ENCODE data around the gene CTXN2. TPM values are rescaled to one million over a fixed set of nuclear protein-coding genes. Genes with fewer than 3 reads are reported as not detected.

Gene CTXN2
- total RNA-seq, 1 experiment from 2014 or later = 0.07 TPM

DNA sequence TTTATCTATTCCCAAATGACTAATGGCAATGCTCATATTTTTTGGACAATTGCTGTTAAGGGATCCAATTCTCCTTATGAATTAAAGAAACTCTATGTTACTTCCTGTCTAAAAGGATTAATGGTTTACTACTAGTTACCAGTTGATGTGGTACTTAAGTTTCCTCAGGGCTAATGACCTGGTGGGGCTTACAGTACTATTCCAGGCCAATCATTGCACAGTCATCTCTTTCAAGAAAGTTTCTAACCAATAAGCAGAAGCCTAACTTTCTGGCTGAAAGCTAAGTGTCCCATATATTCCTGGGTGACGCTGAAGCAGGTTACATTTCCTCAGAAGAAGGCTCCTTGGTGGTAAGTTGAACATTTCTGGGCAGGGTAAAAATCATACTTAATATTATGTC is 14.5 kb downstream of the CTXN2 start, which contains the start of gene SLC12A1:
Gene SLC12A1, plus strand, starts transcription at position 322 of the 400 bp plus-strand sequence. CDS start 1,418 bp downstream, outside the sequence.
- H3K4me1 Mint-ChIP-seq = peaks cover 15% of the 10 kb centered on the region
- TF ChIP-seq FOXP1 (CRISPR knock-in tag; IDR thresholded peaks at IDR 0.05; ENCODE audit: borderline replicate concordance) (no peak), USF1 (CRISPR knock-in tag; IDR thresholded peaks at IDR 0.05) (no peak), CREB1 (CRISPR knock-in tag; IDR thresholded peaks at IDR 0.05) (no peak)
- H3K4me3 Mint-ChIP-seq = no peak within 1 kb of the TSS
- no peaks in the 10 kb centered on the region for H3K9me3 Mint-ChIP-seq
- DNase-seq (ENCODE audit: low spot score) (no peak), ATAC-seq (no peak)
- POLR2A ChIA-PET = no interaction called here
- no peak within 1 kb of the TSS for H3K27ac Mint-ChIP-seq
- H3K27me3 Mint-ChIP-seq (ENCODE audit: low read depth) = no peaks in the 10 kb centered on the region
- no peaks in the 10 kb centered on the region for H3K36me3 Mint-ChIP-seq
- CTCF ChIA-PET = no interaction called here

- no peak for ATAC-seq
- H3K4me3 Mint-ChIP-seq = no peak overlapping the region
- no peaks in the 10 kb centered on the region for H3K36me3 Mint-ChIP-seq
- no peaks in the 10 kb centered on the region for H3K4me1 Mint-ChIP-seq
- no peaks in the 10 kb centered on the region for H3K9me3 Mint-ChIP-seq
- H3K27me3 Mint-ChIP-seq (ENCODE audit: low read depth) = no peaks in the 10 kb centered on the region
- DNase-seq (ENCODE audit: low spot score) = no peak
- ChIA-PET CTCF (no interaction called here), POLR2A (no interaction called here)
- TF ChIP-seq, protein P1, sequence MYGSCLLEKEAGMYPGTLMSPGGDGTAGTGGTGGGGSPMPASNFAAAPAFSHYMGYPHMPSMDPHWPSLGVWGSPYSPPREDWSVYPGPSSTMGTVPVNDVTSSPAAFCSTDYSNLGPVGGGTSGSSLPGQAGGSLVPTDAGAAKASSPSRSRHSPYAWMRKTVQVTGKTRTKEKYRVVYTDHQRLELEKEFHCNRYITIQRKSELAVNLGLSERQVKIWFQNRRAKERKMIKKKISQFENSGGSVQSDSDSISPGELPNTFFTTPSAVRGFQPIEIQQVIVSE (CRISPR knock-in tag; IDR thresholded peaks at IDR 0.05; ENCODE audit: borderline replicate concordance) = no peak
- TF ChIP-seq GRHL2 (CRISPR knock-in tag; IDR thresholded peaks at IDR 0.05; ENCODE audit: insufficient replicate concordance, severe bottlenecking) = no peak
- no peak for TF ChIP-seq TEAD4 (CRISPR knock-in tag; IDR thresholded peaks at IDR 0.05)
- TF ChIP-seq, protein P2, sequence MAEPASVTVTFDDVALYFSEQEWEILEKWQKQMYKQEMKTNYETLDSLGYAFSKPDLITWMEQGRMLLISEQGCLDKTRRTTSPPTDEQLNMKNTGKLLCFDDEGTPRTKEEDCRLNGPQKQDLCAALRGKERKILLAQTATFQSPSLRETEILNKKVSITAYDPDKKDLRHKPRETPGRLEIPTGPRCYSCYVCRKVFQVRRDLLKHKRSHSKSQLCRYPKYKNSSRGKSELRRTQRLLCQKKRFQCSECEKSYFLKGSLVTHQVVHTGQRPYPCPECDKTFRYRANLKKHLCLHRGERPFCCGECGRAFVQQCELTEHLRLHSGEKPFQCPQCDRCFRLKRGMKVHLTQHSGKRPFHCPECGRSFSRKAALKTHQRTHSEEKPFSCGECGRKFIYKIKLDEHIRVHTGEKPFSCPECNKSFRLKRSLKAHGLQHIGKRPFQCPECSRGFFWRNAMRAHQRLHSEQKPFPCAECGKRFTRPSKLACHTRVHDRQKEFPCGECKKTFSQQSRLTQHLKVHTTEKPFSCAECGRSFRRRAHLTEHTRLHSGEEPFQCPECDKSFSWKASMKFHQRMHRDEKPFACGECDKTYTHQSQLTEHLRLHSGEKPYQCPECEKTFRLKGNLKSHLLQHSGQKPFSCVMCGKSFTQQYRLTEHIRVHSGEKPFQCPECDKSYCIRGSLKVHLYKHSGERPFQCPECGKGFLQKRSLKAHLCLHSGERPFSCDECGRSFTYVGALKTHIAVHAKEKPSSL (CRISPR knock-in tag; conservative IDR thresholded peaks at IDR 0.05) = no peak
- TF ChIP-seq FOXK1 (CRISPR knock-in tag; IDR thresholded peaks at IDR 0.05) = no peak
- no peak for TF ChIP-seq USF2 (CRISPR knock-in tag; IDR thresholded peaks at IDR 0.05)
- no peak for TF ChIP-seq AR (CRISPR knock-in tag; IDR thresholded peaks at IDR 0.05)
- TF ChIP-seq RELA (CRISPR knock-in tag; IDR thresholded peaks at IDR 0.05; ENCODE audit: borderline replicate concordance) = no peak
- TF ChIP-seq CREM (CRISPR knock-in tag; IDR thresholded peaks at IDR 0.05) = no peak
- no peak for TF ChIP-seq MYBL2 (CRISPR knock-in tag; IDR thresholded peaks at IDR 0.05)
- TF ChIP-seq, protein P3, sequence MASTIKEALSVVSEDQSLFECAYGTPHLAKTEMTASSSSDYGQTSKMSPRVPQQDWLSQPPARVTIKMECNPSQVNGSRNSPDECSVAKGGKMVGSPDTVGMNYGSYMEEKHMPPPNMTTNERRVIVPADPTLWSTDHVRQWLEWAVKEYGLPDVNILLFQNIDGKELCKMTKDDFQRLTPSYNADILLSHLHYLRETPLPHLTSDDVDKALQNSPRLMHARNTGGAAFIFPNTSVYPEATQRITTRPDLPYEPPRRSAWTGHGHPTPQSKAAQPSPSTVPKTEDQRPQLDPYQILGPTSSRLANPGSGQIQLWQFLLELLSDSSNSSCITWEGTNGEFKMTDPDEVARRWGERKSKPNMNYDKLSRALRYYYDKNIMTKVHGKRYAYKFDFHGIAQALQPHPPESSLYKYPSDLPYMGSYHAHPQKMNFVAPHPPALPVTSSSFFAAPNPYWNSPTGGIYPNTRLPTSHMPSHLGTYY (CRISPR knock-in tag; IDR thresholded peaks at IDR 0.05) = no peak
- TF ChIP-seq FOXJ3 (CRISPR knock-in tag; IDR thresholded peaks at IDR 0.05; ENCODE audit: borderline replicate concordance) = no peak
- TF ChIP-seq E2F4 (CRISPR knock-in tag; IDR thresholded peaks at IDR 0.05; ENCODE audit: borderline replicate concordance, low read depth) = no peak
- H3K27ac Mint-ChIP-seq = no peak overlapping the region
Observed at GRCh38 chr15:48221261-48221660, 29.8 kb downstream of the CTXN2 start.
